Mesenchymal stem cell (in vitro differentiated cells and primary cell): ENCODE data around the gene PMF1.

Experiments used
- DNase-seq: peaks from one replicate; pipeline ENCODE4 v3.0.0-alpha.2; 2013
- H2AFZ ChIP-seq: one replicate; pipeline ENCODE4 v1.6.1; 2013; ENCODE audit warnings: low read depth, mild to moderate bottlenecking, control low read depth, inconsistent platforms, low read length, moderate library complexity
- H2AK5ac ChIP-seq: 2 replicates; pipeline ENCODE4 v1.6.1; 2013; ENCODE audit warnings: low read length, moderate library complexity, mild to moderate bottlenecking, inconsistent platforms; ENCODE audit not compliant: severe bottlenecking
- H2BK120ac ChIP-seq: one replicate; pipeline ENCODE4 v1.6.1; 2013; ENCODE audit warnings: low read depth, mild to moderate bottlenecking, inconsistent platforms, low read length, moderate library complexity
- H2BK12ac ChIP-seq, 2 experiments: one replicate each; pipeline ENCODE4 v1.6.1; 2013; ENCODE audit warnings: inconsistent platforms in 2 of 2, low read length in 2 of 2, mild to moderate bottlenecking in 2 of 2, moderate library complexity in 2 of 2, control low read depth in 1 of 2
- H2BK15ac ChIP-seq: one replicate; pipeline ENCODE4 v1.6.1; 2013; ENCODE audit warnings: mild to moderate bottlenecking, low read depth, inconsistent platforms; ENCODE audit not compliant: poor library complexity, severe bottlenecking
- H2BK5ac ChIP-seq: 2 replicates; pipeline ENCODE4 v1.6.1; 2013; ENCODE audit warnings: low read depth, mild to moderate bottlenecking, low read length, control low read depth, inconsistent platforms; ENCODE audit not compliant: poor library complexity, severe bottlenecking
- H3K14ac ChIP-seq, 2 experiments: one replicate each; pipeline ENCODE4 v1.6.1; 2013; ENCODE audit warnings: inconsistent platforms in 2 of 2, low read length in 2 of 2, control low read depth in 1 of 2, mild to moderate bottlenecking in 1 of 2, moderate library complexity in 1 of 2
- H3K18ac ChIP-seq, 2 experiments: one replicate each; pipeline ENCODE4 v1.6.1; 2013; ENCODE audit warnings: inconsistent platforms in 2 of 2, low read length in 2 of 2, control low read depth in 1 of 2, low read depth in 1 of 2, mild to moderate bottlenecking in 1 of 2
- H3K23ac ChIP-seq, 2 experiments: one replicate each; pipeline ENCODE4 v1.6.1; 2013; ENCODE audit warnings: inconsistent platforms in 2 of 2, low read length in 2 of 2, mild to moderate bottlenecking in 2 of 2, moderate library complexity in 2 of 2, control low read depth in 1 of 2
- H3K27ac ChIP-seq: 2 replicates; pipeline ENCODE4 v1.5.1; 2013; ENCODE audit warnings: mild to moderate bottlenecking, moderate library complexity, low read length, control low read depth, inconsistent platforms; ENCODE audit not compliant: poor library complexity, severe bottlenecking
- H3K27me3 ChIP-seq, 2 experiments: 2 replicates each; pipeline versions ENCODE4 v1.6.1 to v1.7.0; 2013; ENCODE audit warnings: low read length in 2 of 2, mild to moderate bottlenecking in 2 of 2, moderate library complexity in 2 of 2, control low read depth in 1 of 2, inconsistent platforms in 1 of 2; ENCODE audit not compliant: control insufficient read depth in 1 of 2, insufficient read depth in 1 of 2
- H3K36me3 ChIP-seq, 2 experiments: 2 replicates each; pipeline versions ENCODE4 v1.6.1 to v1.7.0; 2013; ENCODE audit warnings: low read length in 2 of 2, control low read depth in 1 of 2, inconsistent platforms in 1 of 2, low read depth in 1 of 2, mild to moderate bottlenecking in 1 of 2; ENCODE audit not compliant: insufficient read depth in 2 of 2, control insufficient read depth in 1 of 2
- H3K4ac ChIP-seq, 2 experiments: one replicate each; pipeline ENCODE4 v1.6.1; 2013; ENCODE audit warnings: inconsistent platforms in 2 of 2, low read length in 2 of 2, mild to moderate bottlenecking in 2 of 2, moderate library complexity in 2 of 2, control low read depth in 1 of 2, low read depth in 1 of 2
- H3K4me1 ChIP-seq: 2 replicates; pipeline ENCODE4 v1.6.1; 2013; ENCODE audit warnings: low read depth, low read length, control low read depth; ENCODE audit not compliant: control insufficient read depth, insufficient read depth
- H3K4me2 ChIP-seq: 2 replicates; pipeline ENCODE4 v1.6.1; 2013; ENCODE audit warnings: low read length, mild to moderate bottlenecking, inconsistent platforms; ENCODE audit not compliant: poor library complexity, severe bottlenecking
- H3K4me3 ChIP-seq, 2 experiments: 2 replicates each; pipeline versions ENCODE4 v1.5.1 to v1.7.0; 2013; ENCODE audit warnings: low read length in 2 of 2, mild to moderate bottlenecking in 2 of 2, control low read depth in 1 of 2, low read depth in 1 of 2; ENCODE audit not compliant: insufficient read depth in 1 of 2
- H3K79me1 ChIP-seq: replicated peaks from 2 replicates; pipeline ENCODE4 v1.6.1; 2013; ENCODE audit warnings: mild to moderate bottlenecking, control low read depth, low read length, inconsistent platforms; ENCODE audit not compliant: poor library complexity, severe bottlenecking
- H3K9ac ChIP-seq: 2 replicates; pipeline ENCODE4 v1.7.0; 2013; ENCODE audit warnings: mild to moderate bottlenecking, low read length, moderate library complexity
- H3K9me3 ChIP-seq: 2 replicates; pipeline ENCODE4 v1.7.0; 2013; ENCODE audit warnings: mild to moderate bottlenecking, low read length; ENCODE audit not compliant: control insufficient read depth
- H4K8ac ChIP-seq: one replicate; pipeline ENCODE4 v1.6.1; 2013; ENCODE audit warnings: inconsistent platforms, mild to moderate bottlenecking, low read length, moderate library complexity
- H4K91ac ChIP-seq: one replicate; pipeline ENCODE4 v1.6.1; 2013; ENCODE audit warnings: mild to moderate bottlenecking, low read length, inconsistent platforms
- WGBS: methylation state at CpG from one replicate; pipeline ENCODE4 v1.1.7; 2013; ENCODE audit warnings: mixed read lengths; 5-methylcytosine and 5-hydroxymethylcytosine counted together

The PMF1 gene

GRCh38 chr1:156251527-156251926 lies 38.7 kb downstream of the PMF1 start:
- Histone ChIP-seq H3K27me3 (peaks cover 0 to 6% of the 10 kb centered on the region in 2 experiments), H3K4ac (no peak overlapping the region), H4K8ac (no peak overlapping the region), H3K23ac (no peak overlapping the region), H3K14ac (no peak overlapping the region), H3K4me3 (no peak overlapping the region), H3K18ac (no peak overlapping the region), H3K79me1 (peaks cover 7% of the 10 kb centered on the region), H3K36me3 (peaks cover 70 to 81% of the 10 kb centered on the region in 2 experiments), H3K4me2 (no peak overlapping the region), H2AFZ (no peak overlapping the region), H2BK12ac (no peak overlapping the region), H4K91ac (no peak overlapping the region), H2AK5ac (no peak overlapping the region), H3K9ac (no peak overlapping the region), H2BK120ac (no peak overlapping the region), H3K4me1 (no peaks in the 10 kb centered on the region), H2BK15ac (no peak overlapping the region), H3K9me3 (no peaks in the 10 kb centered on the region), H2BK5ac (no peak overlapping the region), H3K27ac (no peak overlapping the region)
- WGBS, result 12% methylated on average over 3 of the region's 3 CpGs
- no peak for DNase-seq

- no peaks in the 10 kb centered on the region for H3K9me3 ChIP-seq
- no peak overlapping the region for H3K23ac ChIP-seq
- H3K9ac ChIP-seq, result no peak overlapping the region
- H2BK15ac ChIP-seq, result no peak overlapping the region
- H3K14ac ChIP-seq, result no peak overlapping the region
- WGBS, result 92% methylated on average over 3 of the region's 3 CpGs
- H3K27me3 ChIP-seq, result no peaks in the 10 kb centered on the region
- peaks cover 89 to 90% of the 10 kb centered on the region in 2 experiments for H3K36me3 ChIP-seq
- no peak overlapping the region for H3K4ac ChIP-seq
- H3K4me3 ChIP-seq, result no peak overlapping the region
- H2BK12ac ChIP-seq, result no peak overlapping the region
- H3K4me2 ChIP-seq, result no peak overlapping the region
- H3K27ac ChIP-seq, result no peak overlapping the region
- H2AK5ac ChIP-seq, result no peak overlapping the region
- H4K8ac ChIP-seq, result no peak overlapping the region
- no peak overlapping the region for H2BK5ac ChIP-seq
- no peak overlapping the region for H2BK120ac ChIP-seq
- no peak overlapping the region for H3K18ac ChIP-seq
- H4K91ac ChIP-seq, result no peak overlapping the region
- H2AFZ ChIP-seq, result no peak overlapping the region
- DNase-seq, result no peak
- H3K4me1 ChIP-seq, result no peaks in the 10 kb centered on the region
- peaks cover 20% of the 10 kb centered on the region for H3K79me1 ChIP-seq
Measured at GRCh38 chr1:156253634-156254033, 40.8 kb downstream of the PMF1 start.

- Histone ChIP-seq H3K4me3 (no peak overlapping the region), H3K27ac (no peak overlapping the region), H3K9me3 (no peaks in the 10 kb centered on the region), H3K79me1 (peaks cover 32% of the 10 kb centered on the region), H2BK15ac (no peak overlapping the region), H2BK5ac (no peak overlapping the region), H3K14ac (no peak overlapping the region), H3K4me1 (no peaks in the 10 kb centered on the region), H3K9ac (no peak overlapping the region), H2BK120ac (no peak overlapping the region), H3K18ac (no peak overlapping the region), H2BK12ac (no peak overlapping the region), H3K4me2 (no peak overlapping the region), H4K91ac (no peak overlapping the region), H2AFZ (no peak overlapping the region), H3K23ac (no peak overlapping the region), H4K8ac (no peak overlapping the region), H3K27me3 (no peaks in the 10 kb centered on the region), H3K36me3 (peaks cover 85 to 87% of the 10 kb centered on the region in 2 experiments), H2AK5ac (no peak overlapping the region), H3K4ac (no peak overlapping the region)
- WGBS, result 98% methylated on average over 2 of the region's 2 CpGs
- no peak for DNase-seq
Measured at GRCh38 chr1:156257711-156258110, 44.9 kb downstream of the PMF1 start.

GRCh38 chr1:156258859-156259258 lies 46.1 kb downstream of the PMF1 start:
- Histone ChIP-seq H3K27ac (no peak overlapping the region), H3K18ac (no peak overlapping the region), H2BK15ac (no peak overlapping the region), H2BK120ac (no peak overlapping the region), H3K14ac (no peak overlapping the region), H4K8ac (no peak overlapping the region), H2BK12ac (no peak overlapping the region), H3K4me2 (no peak overlapping the region), H3K9me3 (no peaks in the 10 kb centered on the region), H3K27me3 (no peaks in the 10 kb centered on the region), H3K4ac (no peak overlapping the region), H3K9ac (no peak overlapping the region), H4K91ac (no peak overlapping the region), H2AK5ac (no peak overlapping the region), H3K79me1 (peaks cover 31% of the 10 kb centered on the region), H2AFZ (no peak overlapping the region), H2BK5ac (no peak overlapping the region), H3K23ac (no peak overlapping the region), H3K4me3 (no peak overlapping the region), H3K4me1 (no peaks in the 10 kb centered on the region), H3K36me3 (peaks cover 83 to 84% of the 10 kb centered on the region in 2 experiments)
- DNase-seq, result no peak
- WGBS, result 99% methylated on average over 6 of the region's 8 CpGs
